HEK293 (cell line): ENCODE measurements around the gene LDLRAD3.

Source experiments
- KLF16 ChIP-seq: fragments of 450-650 bp; formaldehyde crosslinking; IDR thresholded peaks from 2 replicates; pipeline ENCODE4 v1.5.1; 2017; ENCODE audit warnings: missing biosample characterization, missing genetic modification characterization
- ZNF274 ChIP-seq, 2 experiments: fragments of 200-500 bp in 1 of 2; fragments of 450-650 bp in 1 of 2; sonication (Bioruptor generic) in 1 of 2; formaldehyde crosslinking in 1 of 2; IDR thresholded peaks; 2 replicates each; pipeline versions ENCODE4 v1.5.1 to v1.6.1; 2014 to 2016; ENCODE audit warnings: borderline replicate concordance in 1 of 2, inconsistent platforms in 1 of 2, low read length in 1 of 2, missing biosample characterization in 1 of 2, missing genetic modification characterization in 1 of 2
- ZNF416 ChIP-seq: fragments of 450-650 bp; formaldehyde crosslinking; IDR thresholded peaks from 2 replicates; pipeline ENCODE4 v1.5.1; 2016; ENCODE audit warnings: missing biosample characterization, missing genetic modification characterization
- TF ChIP-seq, protein P1 (sequence below): fragments of 450-650 bp; formaldehyde crosslinking; IDR thresholded peaks from 2 replicates; pipeline ENCODE4 v1.5.1; 2016; ENCODE audit warnings: missing biosample characterization, missing genetic modification characterization
- TF ChIP-seq, protein P2 (sequence below): fragments of 450-650 bp; formaldehyde crosslinking; IDR thresholded peaks from 2 replicates; pipeline ENCODE4 v1.5.1; 2016; ENCODE audit warnings: missing biosample characterization, missing genetic modification characterization, borderline replicate concordance
- TF ChIP-seq, protein P3 (sequence below): fragments of 450-650 bp; formaldehyde crosslinking; IDR thresholded peaks from 2 replicates; pipeline ENCODE4 v1.5.1; 2016; ENCODE audit warnings: missing biosample characterization, missing genetic modification characterization
- TF ChIP-seq, protein P4 (sequence below): fragments of 450-650 bp; formaldehyde crosslinking; IDR thresholded peaks from 2 replicates; pipeline ENCODE4 v1.5.1; 2016; ENCODE audit warnings: missing biosample characterization, missing genetic modification characterization, low read depth

DNA sequence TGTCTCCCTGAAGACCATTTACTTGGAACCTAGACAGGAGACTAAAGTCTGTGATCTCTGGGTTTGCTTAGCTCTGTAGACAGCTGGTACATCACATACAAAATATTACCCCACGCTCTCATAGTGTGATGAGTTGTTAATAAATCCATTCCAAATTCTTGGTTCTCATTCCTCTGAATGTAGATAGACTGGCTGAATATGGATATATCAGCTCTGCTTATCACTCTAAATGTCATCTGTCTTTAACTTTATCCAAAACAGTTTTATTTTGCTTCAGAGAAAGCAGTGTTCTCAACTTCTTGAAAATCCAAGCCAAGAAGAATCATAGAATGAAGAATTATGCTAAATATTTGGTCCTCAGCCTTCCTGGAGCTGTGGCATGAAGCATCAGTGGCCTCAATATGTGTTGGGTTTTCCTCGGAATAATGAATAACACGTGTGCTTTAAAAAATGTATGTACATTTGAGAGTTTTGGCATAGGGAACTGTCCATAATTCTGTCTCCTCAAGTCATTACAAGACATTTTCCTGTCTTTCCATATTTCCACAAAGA, 10.5 kb upstream of the LDLRAD3 start:
- no peak for TF ChIP-seq KLF16
- no peak for TF ChIP-seq ZNF416
- TF ChIP-seq, protein P1, sequence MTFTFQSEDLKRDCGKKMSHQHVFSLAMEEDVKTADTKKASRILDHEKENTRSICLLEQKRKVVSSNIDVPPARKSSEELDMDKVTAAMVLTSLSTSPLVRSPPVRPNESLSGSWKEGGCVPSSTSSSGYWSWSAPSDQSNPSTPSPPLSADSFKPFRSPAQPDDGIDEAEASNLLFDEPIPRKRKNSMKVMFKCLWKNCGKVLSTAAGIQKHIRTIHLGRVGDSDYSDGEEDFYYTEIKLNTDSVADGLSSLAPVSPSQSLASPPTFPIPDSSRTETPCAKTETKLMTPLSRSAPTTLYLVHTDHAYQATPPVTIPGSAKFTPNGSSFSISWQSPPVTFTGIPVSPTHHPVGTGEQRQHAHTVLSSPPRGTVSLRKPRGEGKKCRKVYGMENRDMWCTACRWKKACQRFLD (tag by site-specific recombination) = no peak
- TF ChIP-seq, protein P2, sequence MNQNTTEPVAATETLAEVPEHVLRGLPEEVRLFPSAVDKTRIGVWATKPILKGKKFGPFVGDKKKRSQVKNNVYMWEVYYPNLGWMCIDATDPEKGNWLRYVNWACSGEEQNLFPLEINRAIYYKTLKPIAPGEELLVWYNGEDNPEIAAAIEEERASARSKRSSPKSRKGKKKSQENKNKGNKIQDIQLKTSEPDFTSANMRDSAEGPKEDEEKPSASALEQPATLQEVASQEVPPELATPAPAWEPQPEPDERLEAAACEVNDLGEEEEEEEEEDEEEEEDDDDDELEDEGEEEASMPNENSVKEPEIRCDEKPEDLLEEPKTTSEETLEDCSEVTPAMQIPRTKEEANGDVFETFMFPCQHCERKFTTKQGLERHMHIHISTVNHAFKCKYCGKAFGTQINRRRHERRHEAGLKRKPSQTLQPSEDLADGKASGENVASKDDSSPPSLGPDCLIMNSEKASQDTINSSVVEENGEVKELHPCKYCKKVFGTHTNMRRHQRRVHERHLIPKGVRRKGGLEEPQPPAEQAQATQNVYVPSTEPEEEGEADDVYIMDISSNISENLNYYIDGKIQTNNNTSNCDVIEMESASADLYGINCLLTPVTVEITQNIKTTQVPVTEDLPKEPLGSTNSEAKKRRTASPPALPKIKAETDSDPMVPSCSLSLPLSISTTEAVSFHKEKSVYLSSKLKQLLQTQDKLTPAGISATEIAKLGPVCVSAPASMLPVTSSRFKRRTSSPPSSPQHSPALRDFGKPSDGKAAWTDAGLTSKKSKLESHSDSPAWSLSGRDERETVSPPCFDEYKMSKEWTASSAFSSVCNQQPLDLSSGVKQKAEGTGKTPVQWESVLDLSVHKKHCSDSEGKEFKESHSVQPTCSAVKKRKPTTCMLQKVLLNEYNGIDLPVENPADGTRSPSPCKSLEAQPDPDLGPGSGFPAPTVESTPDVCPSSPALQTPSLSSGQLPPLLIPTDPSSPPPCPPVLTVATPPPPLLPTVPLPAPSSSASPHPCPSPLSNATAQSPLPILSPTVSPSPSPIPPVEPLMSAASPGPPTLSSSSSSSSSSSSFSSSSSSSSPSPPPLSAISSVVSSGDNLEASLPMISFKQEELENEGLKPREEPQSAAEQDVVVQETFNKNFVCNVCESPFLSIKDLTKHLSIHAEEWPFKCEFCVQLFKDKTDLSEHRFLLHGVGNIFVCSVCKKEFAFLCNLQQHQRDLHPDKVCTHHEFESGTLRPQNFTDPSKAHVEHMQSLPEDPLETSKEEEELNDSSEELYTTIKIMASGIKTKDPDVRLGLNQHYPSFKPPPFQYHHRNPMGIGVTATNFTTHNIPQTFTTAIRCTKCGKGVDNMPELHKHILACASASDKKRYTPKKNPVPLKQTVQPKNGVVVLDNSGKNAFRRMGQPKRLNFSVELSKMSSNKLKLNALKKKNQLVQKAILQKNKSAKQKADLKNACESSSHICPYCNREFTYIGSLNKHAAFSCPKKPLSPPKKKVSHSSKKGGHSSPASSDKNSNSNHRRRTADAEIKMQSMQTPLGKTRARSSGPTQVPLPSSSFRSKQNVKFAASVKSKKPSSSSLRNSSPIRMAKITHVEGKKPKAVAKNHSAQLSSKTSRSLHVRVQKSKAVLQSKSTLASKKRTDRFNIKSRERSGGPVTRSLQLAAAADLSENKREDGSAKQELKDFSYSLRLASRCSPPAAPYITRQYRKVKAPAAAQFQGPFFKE = no peak
- TF ChIP-seq ZNF274 (IDR thresholded peaks at IDR 0.05; ENCODE audit: low read length) = no peak
- TF ChIP-seq ZNF274 (tag by site-specific recombination; IDR thresholded peaks at IDR 0.05; ENCODE audit: borderline replicate concordance) = no peak
- TF ChIP-seq, protein P3, sequence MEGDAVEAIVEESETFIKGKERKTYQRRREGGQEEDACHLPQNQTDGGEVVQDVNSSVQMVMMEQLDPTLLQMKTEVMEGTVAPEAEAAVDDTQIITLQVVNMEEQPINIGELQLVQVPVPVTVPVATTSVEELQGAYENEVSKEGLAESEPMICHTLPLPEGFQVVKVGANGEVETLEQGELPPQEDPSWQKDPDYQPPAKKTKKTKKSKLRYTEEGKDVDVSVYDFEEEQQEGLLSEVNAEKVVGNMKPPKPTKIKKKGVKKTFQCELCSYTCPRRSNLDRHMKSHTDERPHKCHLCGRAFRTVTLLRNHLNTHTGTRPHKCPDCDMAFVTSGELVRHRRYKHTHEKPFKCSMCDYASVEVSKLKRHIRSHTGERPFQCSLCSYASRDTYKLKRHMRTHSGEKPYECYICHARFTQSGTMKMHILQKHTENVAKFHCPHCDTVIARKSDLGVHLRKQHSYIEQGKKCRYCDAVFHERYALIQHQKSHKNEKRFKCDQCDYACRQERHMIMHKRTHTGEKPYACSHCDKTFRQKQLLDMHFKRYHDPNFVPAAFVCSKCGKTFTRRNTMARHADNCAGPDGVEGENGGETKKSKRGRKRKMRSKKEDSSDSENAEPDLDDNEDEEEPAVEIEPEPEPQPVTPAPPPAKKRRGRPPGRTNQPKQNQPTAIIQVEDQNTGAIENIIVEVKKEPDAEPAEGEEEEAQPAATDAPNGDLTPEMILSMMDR (tag by site-specific recombination) = no peak
- TF ChIP-seq, protein P4, sequence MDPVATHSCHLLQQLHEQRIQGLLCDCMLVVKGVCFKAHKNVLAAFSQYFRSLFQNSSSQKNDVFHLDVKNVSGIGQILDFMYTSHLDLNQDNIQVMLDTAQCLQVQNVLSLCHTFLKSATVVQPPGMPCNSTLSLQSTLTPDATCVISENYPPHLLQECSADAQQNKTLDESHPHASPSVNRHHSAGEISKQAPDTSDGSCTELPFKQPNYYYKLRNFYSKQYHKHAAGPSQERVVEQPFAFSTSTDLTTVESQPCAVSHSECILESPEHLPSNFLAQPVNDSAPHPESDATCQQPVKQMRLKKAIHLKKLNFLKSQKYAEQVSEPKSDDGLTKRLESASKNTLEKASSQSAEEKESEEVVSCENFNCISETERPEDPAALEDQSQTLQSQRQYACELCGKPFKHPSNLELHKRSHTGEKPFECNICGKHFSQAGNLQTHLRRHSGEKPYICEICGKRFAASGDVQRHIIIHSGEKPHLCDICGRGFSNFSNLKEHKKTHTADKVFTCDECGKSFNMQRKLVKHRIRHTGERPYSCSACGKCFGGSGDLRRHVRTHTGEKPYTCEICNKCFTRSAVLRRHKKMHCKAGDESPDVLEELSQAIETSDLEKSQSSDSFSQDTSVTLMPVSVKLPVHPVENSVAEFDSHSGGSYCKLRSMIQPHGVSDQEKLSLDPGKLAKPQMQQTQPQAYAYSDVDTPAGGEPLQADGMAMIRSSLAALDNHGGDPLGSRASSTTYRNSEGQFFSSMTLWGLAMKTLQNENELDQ = no peak
